Common myeloid progenitor, CD34-positive (primary cell): ENCODE results near the gene RHCG.

Experiments
- CTCF ChIA-PET: fragments of 350-600 bp; sonication (Branson Sonifier 250); formaldehyde crosslinking; loops from one replicate; lab custom pipeline; 2021; ENCODE audit warnings: antibody characterized with exemption; lab: Charles Lee
- POLR2A ChIA-PET: fragments of 350-600 bp; sonication (Branson Sonifier 250); formaldehyde crosslinking; loops from one replicate; lab custom pipeline; 2021; ENCODE audit warnings: antibody characterized with exemption; lab: Charles Lee
- DNase-seq, 3 donors: peaks; one replicate each; pipeline versions ENCODE4 v3.0.0 to v3.0.0-alpha.2; 2013
- H3K27ac ChIP-seq, 2 experiments: 1 replicate in 1 of 2; 2 replicates in 1 of 2; pipeline ENCODE4 v1.7.0; 2013; ENCODE audit warnings: inconsistent platforms in 2 of 2, low read length in 2 of 2, mild to moderate bottlenecking in 2 of 2, low read depth in 1 of 2, moderate library complexity in 1 of 2; ENCODE audit not compliant: severe bottlenecking in 2 of 2, insufficient read depth in 1 of 2, poor library complexity in 1 of 2
- H3K27me3 ChIP-seq, 5 experiments: replicated peaks in 2 of 5; 1 replicate in 3 of 5; 2 replicates in 2 of 5; pipeline versions ENCODE4 v1.6.1 to v1.7.0; 2013; ENCODE audit warnings: low read length in 4 of 5, mild to moderate bottlenecking in 2 of 5, moderate library complexity in 2 of 5, inconsistent platforms in 1 of 5; ENCODE audit not compliant: insufficient read depth in 5 of 5, control insufficient read depth in 4 of 5
- H3K36me3 ChIP-seq, 4 experiments: 1 replicate in 2 of 4; 2 replicates in 2 of 4; pipeline versions ENCODE4 v1.6.1 to v1.7.0; 2013; ENCODE audit warnings: low read length in 3 of 4, control low read depth in 1 of 4, mild to moderate bottlenecking in 1 of 4; ENCODE audit not compliant: control insufficient read depth in 4 of 4, insufficient read depth in 4 of 4
- H3K4me1 ChIP-seq, 4 experiments: 1 replicate in 3 of 4; 2 replicates in 1 of 4; pipeline versions ENCODE4 v1.6.1 to v1.7.1; 2013; ENCODE audit warnings: low read length in 3 of 4, mild to moderate bottlenecking in 3 of 4, control low read depth in 1 of 4, inconsistent platforms in 1 of 4, moderate library complexity in 1 of 4; ENCODE audit not compliant: control insufficient read depth in 4 of 4, insufficient read depth in 4 of 4; ENCODE audit errors: control extremely low read depth in 1 of 4
- H3K4me3 ChIP-seq, 7 experiments: 1 replicate in 4 of 7; 2 replicates in 3 of 7; pipeline versions ENCODE4 v1.5.1 to v1.7.0; 2013; ENCODE audit warnings: mild to moderate bottlenecking in 7 of 7, low read length in 6 of 7, moderate library complexity in 6 of 7, inconsistent platforms in 2 of 7, low read depth in 2 of 7, control low read depth in 1 of 7; ENCODE audit not compliant: insufficient read depth in 4 of 7, control insufficient read depth in 1 of 7; ENCODE audit errors: extremely low read depth in 1 of 7
- H3K9me3 ChIP-seq, 5 experiments: 1 replicate in 4 of 5; 2 replicates in 1 of 5; pipeline versions ENCODE4 v1.6.1 to v1.7.1; 2013; ENCODE audit warnings: low read length in 4 of 5, mild to moderate bottlenecking in 2 of 5, inconsistent platforms in 1 of 5, low read depth in 1 of 5, moderate library complexity in 1 of 5; ENCODE audit not compliant: control insufficient read depth in 4 of 5, insufficient read depth in 2 of 5; ENCODE audit errors: control extremely low read depth in 1 of 5
- WGBS: methylation state at CpG from one replicate; pipeline ENCODE4 v1.1.5; 2013; ENCODE audit not compliant: insufficient coverage; 5-methylcytosine and 5-hydroxymethylcytosine counted together

Gene RHCG

DNA sequence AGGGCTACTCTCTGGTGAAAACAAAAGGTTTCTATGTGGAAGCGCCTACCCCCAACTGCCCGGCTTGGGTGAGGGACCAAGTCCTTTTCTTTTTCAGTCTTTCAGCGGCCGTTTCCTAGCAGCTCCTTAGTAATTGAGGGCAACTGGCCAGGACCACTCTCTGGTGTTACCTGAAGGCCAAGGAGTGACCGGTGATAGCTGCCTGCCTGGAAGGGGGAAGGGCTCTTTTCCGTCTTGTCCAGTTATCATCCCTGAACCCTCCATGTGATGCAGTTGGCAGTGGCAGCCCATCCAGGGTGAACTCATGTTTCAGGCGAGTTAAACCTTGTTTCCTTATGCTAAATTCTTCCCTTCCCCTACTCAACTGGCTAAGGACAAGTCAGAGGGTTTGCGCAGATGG, 33.3 kb downstream of the RHCG start:
- CTCF ChIA-PET = no interaction called here
- no peaks in the 10 kb centered on the region for H3K36me3 ChIP-seq
- 94% methylated on average over 5 of the region's 8 CpGs for WGBS
- H3K27me3 ChIP-seq = peaks cover 0 to 16% (median 7%) of the 10 kb centered on the region in 5 experiments
- DNase-seq = no peak
- no peak overlapping the region for H3K27ac ChIP-seq
- POLR2A ChIA-PET = no interaction called here
- H3K4me1 ChIP-seq = no peaks in the 10 kb centered on the region
- no peaks in the 10 kb centered on the region for H3K9me3 ChIP-seq
- H3K4me3 ChIP-seq = no peak overlapping the region

DNA sequence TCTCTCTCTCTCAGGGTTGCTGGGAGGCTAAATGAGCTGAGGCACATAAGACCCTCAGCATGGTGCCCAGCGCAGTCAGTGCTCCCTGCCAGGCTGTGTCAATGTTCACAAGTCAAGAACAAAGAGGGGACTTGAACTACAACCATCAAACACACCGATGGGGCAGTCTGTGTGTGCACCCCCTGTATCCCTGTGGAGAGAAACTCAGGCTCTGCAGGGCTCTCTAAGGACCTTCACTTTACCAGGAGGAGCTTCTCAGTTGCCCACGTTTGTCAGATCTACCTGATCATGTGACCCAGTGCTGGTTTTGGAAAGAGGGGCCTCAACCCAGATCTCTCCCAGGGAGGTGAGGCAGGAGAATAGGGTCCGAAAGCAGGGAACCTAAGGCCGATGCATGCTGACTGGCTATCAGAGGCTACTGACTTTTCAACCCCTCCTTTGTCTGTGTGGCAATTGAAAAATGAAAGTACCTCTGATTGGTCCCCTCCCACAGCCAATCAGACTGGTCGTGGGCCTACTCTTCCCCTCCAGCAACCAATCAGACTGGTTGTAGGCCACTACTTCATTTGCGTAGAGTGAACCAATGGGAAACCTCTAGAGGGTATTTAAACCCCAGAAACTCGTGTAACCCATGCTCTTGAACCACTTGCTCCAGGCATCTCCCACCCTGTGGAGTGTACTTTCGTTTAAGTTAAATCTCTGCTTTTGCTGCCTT, 34.0 kb downstream of the RHCG start:
- WGBS = 97% methylated on average over 8 of the region's 9 CpGs
- no peak overlapping the region for H3K4me3 ChIP-seq
- H3K4me1 ChIP-seq = no peaks in the 10 kb centered on the region
- no peak overlapping the region for H3K27ac ChIP-seq
- POLR2A ChIA-PET = interaction anchor here (0.6 kb wide), 1 partner anchor 92 kb away, joined by 3 read pairs; no protein-coding TSS in a partner anchor
- H3K27me3 ChIP-seq = peaks cover 0 to 21% (median 11%) of the 10 kb centered on the region in 5 experiments
- H3K36me3 ChIP-seq = no peaks in the 10 kb centered on the region
- H3K9me3 ChIP-seq = peaks cover 0 to 3% (median 2%) of the 10 kb centered on the region in 5 experiments
- CTCF ChIA-PET = no interaction called here
- peak in 2 of 3 donors; percentile 27 to 29 for DNase-seq

DNA sequence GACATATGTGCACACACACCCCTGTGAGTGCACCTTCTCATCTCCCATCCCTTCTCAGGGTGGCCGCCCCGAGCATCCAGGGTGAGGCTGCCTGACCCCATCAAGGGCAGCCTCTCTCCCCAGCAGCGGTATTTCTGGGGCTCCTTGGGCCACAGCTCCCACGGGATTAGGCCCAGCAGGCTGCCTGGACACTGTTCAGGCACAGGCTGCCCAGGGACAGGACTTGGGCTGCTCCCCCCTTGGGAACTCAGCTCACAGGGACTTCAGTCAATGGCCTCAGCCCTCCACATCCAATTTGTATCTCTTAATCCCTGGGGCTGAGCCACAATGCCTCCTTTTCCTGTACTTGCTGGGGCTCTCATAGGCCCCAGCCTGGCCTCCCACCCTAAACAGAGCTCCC, 35.0 kb downstream of the RHCG start:
- ChIA-PET POLR2A (no interaction called here), CTCF (no interaction called here)
- H3K36me3 ChIP-seq = no peaks in the 10 kb centered on the region
- peaks cover 3 to 12% (median 8%) of the 10 kb centered on the region in 5 experiments for H3K9me3 ChIP-seq
- WGBS = 91% methylated on average over 4 of the region's 4 CpGs
- no peak overlapping the region for H3K4me3 ChIP-seq
- no peak for DNase-seq
- no peaks in the 10 kb centered on the region for H3K4me1 ChIP-seq
- H3K27ac ChIP-seq = no peak overlapping the region
- H3K27me3 ChIP-seq = peaks cover 0 to 24% (median 13%) of the 10 kb centered on the region in 5 experiments

DNA sequence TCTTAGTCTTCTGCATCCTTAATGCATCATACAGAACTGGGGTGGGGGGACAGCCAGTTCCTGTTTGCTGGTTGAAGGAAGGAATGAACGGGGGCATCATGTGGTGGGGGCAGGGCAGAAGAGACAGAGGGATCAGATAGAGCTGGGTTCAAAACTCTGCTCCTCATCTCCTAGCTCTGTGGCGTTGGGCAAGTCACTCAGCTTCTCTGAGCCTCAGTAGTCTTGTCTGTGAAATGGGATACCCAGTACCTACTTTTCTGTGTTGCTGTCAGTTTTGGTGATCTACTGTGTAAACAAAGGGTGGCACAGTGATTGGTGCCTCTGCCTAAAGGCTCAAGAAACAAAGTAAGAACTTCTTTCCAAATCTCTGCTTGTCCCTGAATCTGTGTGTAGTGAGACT, 36.3 kb downstream of the RHCG start:
- H3K36me3 ChIP-seq = no peaks in the 10 kb centered on the region
- no peak for DNase-seq
- H3K4me3 ChIP-seq = no peak overlapping the region
- peaks cover 0 to 24% (median 9%) of the 10 kb centered on the region in 5 experiments for H3K27me3 ChIP-seq
- 42% methylated on average over 2 of the region's 2 CpGs for WGBS
- H3K27ac ChIP-seq = no peak overlapping the region
- no peaks in the 10 kb centered on the region for H3K4me1 ChIP-seq
- H3K9me3 ChIP-seq = peaks cover 3 to 13% (median 8%) of the 10 kb centered on the region in 5 experiments
- ChIA-PET POLR2A (no interaction called here), CTCF (no interaction called here)

DNA sequence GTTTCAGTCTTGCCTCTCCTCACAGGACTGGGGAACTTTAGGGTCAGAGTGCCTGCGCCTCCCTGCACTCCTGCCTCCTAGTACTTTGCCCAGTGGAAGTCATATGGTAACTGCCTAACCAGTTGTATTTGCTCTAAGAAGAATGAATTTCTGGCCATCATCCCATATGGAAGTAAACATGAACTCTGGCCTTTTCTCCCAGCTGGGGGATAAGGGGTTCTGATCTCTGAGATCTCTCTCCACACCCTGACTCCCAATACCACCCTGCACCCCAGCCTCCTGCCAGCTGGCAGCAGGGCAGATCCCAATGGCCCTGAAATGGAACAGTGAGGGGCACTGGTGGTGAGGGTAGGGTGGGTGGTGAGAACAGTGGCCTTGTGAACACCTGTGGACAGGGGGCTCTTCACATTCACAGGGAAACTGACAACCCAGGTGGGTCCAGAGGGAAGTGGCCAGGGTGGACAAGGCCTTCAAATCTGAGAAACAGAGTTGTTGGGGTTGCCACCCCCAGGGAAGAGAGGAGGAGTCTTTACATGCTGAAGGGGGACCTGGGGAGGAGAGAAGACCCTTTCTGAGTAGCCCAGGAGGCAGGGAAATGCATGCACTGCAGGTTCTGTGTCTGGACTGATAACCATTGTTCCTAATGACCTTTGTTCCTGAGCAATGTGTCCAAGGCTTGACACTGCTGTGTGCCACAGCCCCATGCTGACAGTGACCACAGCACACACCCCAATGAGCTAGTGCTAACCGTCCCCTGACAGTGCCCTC, 36.9 kb downstream of the RHCG start:
- ChIA-PET CTCF (interaction anchor here (1.0 kb wide), 1 partner anchor 24 kb away, joined by 3 read pairs; no protein-coding TSS in a partner anchor), POLR2A (no interaction called here)
- WGBS = 64% methylated on average over 2 of the region's 2 CpGs
- H3K27ac ChIP-seq = no peak overlapping the region
- no peaks in the 10 kb centered on the region for H3K36me3 ChIP-seq
- DNase-seq = no peak
- H3K9me3 ChIP-seq = peaks cover 3 to 13% (median 8%) of the 10 kb centered on the region in 5 experiments
- H3K4me1 ChIP-seq = no peaks in the 10 kb centered on the region
- H3K27me3 ChIP-seq = peaks cover 0 to 27% (median 9%) of the 10 kb centered on the region in 5 experiments
- no peak overlapping the region for H3K4me3 ChIP-seq

DNA sequence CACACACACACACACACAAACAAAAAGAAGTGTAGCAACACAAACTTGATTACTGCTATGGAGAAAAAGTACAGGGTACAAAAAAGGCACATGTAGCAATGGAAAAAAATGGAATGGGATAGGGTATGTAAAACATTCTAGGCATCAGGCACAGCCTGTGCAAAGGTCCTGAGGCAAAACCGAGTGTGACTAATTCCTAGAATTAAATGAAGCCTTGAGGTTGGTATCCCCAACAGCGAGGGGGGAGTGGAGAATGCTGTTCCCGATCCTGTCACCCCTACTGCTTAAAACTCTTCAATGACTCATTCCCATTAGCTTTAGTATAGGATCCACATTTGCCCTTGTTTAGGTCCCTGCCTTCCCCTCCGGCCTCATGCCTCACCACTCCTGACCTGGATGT, 37.9 kb downstream of the RHCG start:
- Histone ChIP-seq H3K27me3 (peaks cover 0 to 30% (median 9%) of the 10 kb centered on the region in 5 experiments), H3K36me3 (no peaks in the 10 kb centered on the region), H3K27ac (no peak overlapping the region), H3K9me3 (peaks cover 3 to 13% (median 8%) of the 10 kb centered on the region in 5 experiments), H3K4me1 (no peaks in the 10 kb centered on the region), H3K4me3 (no peak overlapping the region)
- DNase-seq = no peak
- WGBS = 90% methylated on average over 4 of the region's 4 CpGs
- ChIA-PET CTCF (interaction anchor here (1.0 to 1.1 kb wide), 2 partner anchors 25 to 28 kb away, joined by 3 to 4 read pairs; no protein-coding TSS in a partner anchor), POLR2A (no interaction called here)

DNA sequence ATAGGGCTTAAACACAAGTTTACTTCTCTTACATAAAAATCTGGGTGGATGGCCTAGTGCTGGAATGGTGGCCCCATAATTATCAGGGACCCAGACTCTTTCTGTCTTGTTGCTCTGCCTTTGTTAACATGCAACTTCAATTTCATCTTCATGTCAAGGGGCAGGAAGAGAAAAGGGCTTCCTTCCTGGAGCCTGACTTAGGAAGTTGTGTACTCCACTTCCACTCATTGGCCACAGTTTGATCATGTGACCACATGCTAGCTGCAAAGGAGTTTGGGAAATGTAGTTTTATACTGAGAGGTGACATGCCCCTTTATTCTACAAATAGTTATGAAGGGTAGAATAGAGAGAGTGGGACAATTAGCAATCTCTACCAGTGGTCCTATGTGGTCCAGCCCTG, 39.3 kb downstream of the RHCG start:
- DNase-seq = peak in 2 of 3 donors; percentile 9 to 19
- H3K9me3 ChIP-seq = peaks cover 3 to 13% (median 8%) of the 10 kb centered on the region in 5 experiments
- H3K36me3 ChIP-seq = no peaks in the 10 kb centered on the region
- no peak overlapping the region for H3K27ac ChIP-seq
- H3K4me3 ChIP-seq = no peak overlapping the region
- ChIA-PET POLR2A (no interaction called here), CTCF (interaction anchor here (1.0 to 1.1 kb wide), 2 partner anchors 23 to 27 kb away, joined by 3 to 4 read pairs; no protein-coding TSS in a partner anchor)
- H3K27me3 ChIP-seq = peaks cover 0 to 39% (median 5%) of the 10 kb centered on the region in 5 experiments
- no peaks in the 10 kb centered on the region for H3K4me1 ChIP-seq
